Measurements from ENCODE around the gene LRRC3C.

Gene LRRC3C

DNA sequence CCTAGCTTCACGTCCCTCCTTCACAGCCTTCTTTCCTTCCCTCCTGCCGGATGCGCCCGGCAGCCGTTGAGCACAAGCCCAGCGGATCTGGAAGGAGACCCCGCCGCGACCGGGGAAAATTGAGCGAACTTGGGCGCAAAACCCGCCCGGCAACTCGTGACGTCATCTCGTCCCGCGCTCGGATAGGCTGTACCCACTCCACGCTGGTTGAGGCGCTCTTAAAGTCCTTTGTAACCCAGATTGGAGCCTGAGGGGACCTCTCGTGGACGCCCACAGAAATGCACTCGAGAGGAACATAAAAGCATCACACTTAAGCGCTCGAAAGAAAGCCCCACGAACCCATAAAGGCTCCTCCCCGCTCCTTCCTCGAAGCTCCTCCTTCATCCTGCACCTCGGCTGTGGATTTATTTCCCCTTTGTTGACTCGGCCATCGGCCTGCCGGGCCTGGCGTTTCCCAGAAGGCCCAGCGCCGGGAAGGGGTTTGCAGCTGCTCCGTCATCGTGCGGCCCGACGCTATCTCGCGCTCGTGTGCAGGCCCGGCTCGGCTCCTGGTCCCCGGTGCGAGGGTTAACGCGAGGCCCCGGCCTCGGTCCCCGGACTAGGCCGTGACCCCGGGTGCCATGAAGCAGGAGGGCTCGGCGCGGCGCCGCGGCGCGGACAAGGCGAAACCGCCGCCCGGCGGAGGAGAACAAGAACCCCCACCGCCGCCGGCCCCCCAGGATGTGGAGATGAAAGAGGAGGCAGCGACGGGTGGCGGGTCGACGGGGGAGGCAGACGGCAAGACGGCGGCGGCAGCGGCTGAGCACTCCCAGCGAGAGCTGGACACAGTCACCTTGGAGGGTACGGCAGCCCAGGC lies 53.0 kb downstream of the LRRC3C start, which contains the start of gene PSMD3:
Gene PSMD3 (plus strand): TSS at position 457 of the 856 bp plus-strand sequence. CDS start 164 bp downstream, at position 621.
- DNase-seq = peak; percentile 100

GRCh38 chr17:39981207-39981741 lies 53.7 kb downstream of the LRRC3C start:
- peak in 1 of 2 experiments; percentile 45 for DNase-seq

DNA sequence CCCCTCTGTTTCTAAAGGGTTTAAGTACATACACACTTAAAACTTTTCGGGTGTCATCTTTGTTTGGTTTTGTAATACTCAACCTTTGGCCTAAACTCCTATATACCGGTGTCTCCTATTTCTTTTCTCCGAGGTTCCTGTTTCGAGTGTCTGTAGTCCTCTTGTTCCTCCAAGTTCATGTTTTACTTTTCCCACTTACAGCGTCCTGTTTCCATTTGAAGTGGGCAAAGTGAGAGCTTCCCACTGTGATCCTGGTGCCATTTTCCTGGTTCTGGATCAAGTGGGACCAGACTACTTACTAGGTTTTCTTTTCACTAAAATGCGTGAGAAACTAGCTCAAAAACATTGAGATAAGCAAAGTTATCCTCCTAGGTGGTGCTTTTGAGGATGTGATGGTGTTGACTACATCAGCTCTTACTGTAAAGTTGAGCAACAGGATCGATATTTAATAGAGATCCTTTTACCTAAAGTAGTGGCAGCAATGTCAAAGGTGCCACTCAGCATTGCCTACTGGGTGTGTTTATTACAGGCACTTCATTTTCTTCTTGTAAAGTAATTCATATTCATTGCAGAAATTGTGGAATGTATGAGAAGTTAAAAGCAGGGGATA lies 54.3 kb downstream of the LRRC3C start:
- no peak for DNase-seq

DNA sequence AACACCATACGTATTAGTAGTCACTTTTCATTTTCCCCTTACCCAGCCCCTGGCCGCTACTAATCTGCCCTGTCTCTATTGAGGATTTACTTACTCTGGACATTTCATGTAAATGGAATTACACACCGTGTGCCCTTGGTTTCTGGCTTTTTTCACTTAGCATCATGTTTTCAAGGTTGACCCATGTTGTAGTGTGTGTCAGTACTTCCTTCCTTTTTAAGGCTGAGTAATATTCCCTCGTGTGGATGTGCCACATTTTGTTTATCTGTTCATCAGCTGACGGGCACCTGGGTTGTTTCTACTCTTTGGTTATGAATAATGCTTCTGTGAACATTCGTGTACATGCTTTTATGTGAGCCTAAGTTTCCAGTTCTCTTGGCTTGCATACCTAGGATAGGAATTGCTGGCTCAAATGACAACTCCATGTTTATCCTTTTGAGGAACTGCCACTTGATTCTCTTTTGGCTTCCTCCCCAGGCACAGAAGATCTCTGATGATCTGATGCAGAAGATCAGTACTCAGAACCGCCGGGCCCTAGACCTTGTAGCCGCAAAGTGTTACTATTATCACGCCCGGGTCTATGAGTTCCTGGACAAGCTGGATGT lies 60.8 kb downstream of the LRRC3C start:
- DNase-seq = no peak

- DNase-seq = no peak
Observed at GRCh38 chr17:39994448-39994847, 66.9 kb downstream of the LRRC3C start.

Measured in NCI-H524 (cell line).